Common myeloid progenitor, CD34-positive (primary cell): Measurements from ENCODE around the gene GAD2.

ENCODE experiments used
- CTCF ChIA-PET: fragments of 350-600 bp; sonication (Branson Sonifier 250); formaldehyde crosslinking; loops from one replicate; lab custom pipeline; 2021; ENCODE audit warnings: antibody characterized with exemption; lab: Charles Lee
- POLR2A ChIA-PET: fragments of 350-600 bp; sonication (Branson Sonifier 250); formaldehyde crosslinking; loops from one replicate; lab custom pipeline; 2021; ENCODE audit warnings: antibody characterized with exemption; lab: Charles Lee
- DNase-seq, 3 donors: peaks; one replicate each; pipeline versions ENCODE4 v3.0.0 to v3.0.0-alpha.2; 2013
- H3K27ac ChIP-seq, 2 experiments: 1 replicate in 1 of 2; 2 replicates in 1 of 2; pipeline ENCODE4 v1.7.0; 2013; ENCODE audit warnings: inconsistent platforms in 2 of 2, low read length in 2 of 2, mild to moderate bottlenecking in 2 of 2, low read depth in 1 of 2, moderate library complexity in 1 of 2; ENCODE audit not compliant: severe bottlenecking in 2 of 2, insufficient read depth in 1 of 2, poor library complexity in 1 of 2
- H3K27me3 ChIP-seq, 5 experiments: replicated peaks in 2 of 5; 1 replicate in 3 of 5; 2 replicates in 2 of 5; pipeline versions ENCODE4 v1.6.1 to v1.7.0; 2013; ENCODE audit warnings: low read length in 4 of 5, mild to moderate bottlenecking in 2 of 5, moderate library complexity in 2 of 5, inconsistent platforms in 1 of 5; ENCODE audit not compliant: insufficient read depth in 5 of 5, control insufficient read depth in 4 of 5
- H3K36me3 ChIP-seq, 4 experiments: 1 replicate in 2 of 4; 2 replicates in 2 of 4; pipeline versions ENCODE4 v1.6.1 to v1.7.0; 2013; ENCODE audit warnings: low read length in 3 of 4, control low read depth in 1 of 4, mild to moderate bottlenecking in 1 of 4; ENCODE audit not compliant: control insufficient read depth in 4 of 4, insufficient read depth in 4 of 4
- H3K4me1 ChIP-seq, 4 experiments: 1 replicate in 3 of 4; 2 replicates in 1 of 4; pipeline versions ENCODE4 v1.6.1 to v1.7.1; 2013; ENCODE audit warnings: low read length in 3 of 4, mild to moderate bottlenecking in 3 of 4, control low read depth in 1 of 4, inconsistent platforms in 1 of 4, moderate library complexity in 1 of 4; ENCODE audit not compliant: control insufficient read depth in 4 of 4, insufficient read depth in 4 of 4; ENCODE audit errors: control extremely low read depth in 1 of 4
- H3K4me3 ChIP-seq, 7 experiments: 1 replicate in 4 of 7; 2 replicates in 3 of 7; pipeline versions ENCODE4 v1.5.1 to v1.7.0; 2013; ENCODE audit warnings: mild to moderate bottlenecking in 7 of 7, low read length in 6 of 7, moderate library complexity in 6 of 7, inconsistent platforms in 2 of 7, low read depth in 2 of 7, control low read depth in 1 of 7; ENCODE audit not compliant: insufficient read depth in 4 of 7, control insufficient read depth in 1 of 7; ENCODE audit errors: extremely low read depth in 1 of 7
- H3K9me3 ChIP-seq, 5 experiments: 1 replicate in 4 of 5; 2 replicates in 1 of 5; pipeline versions ENCODE4 v1.6.1 to v1.7.1; 2013; ENCODE audit warnings: low read length in 4 of 5, mild to moderate bottlenecking in 2 of 5, inconsistent platforms in 1 of 5, low read depth in 1 of 5, moderate library complexity in 1 of 5; ENCODE audit not compliant: control insufficient read depth in 4 of 5, insufficient read depth in 2 of 5; ENCODE audit errors: control extremely low read depth in 1 of 5
- WGBS: methylation state at CpG from one replicate; pipeline ENCODE4 v1.1.5; 2013; ENCODE audit not compliant: insufficient coverage; 5-methylcytosine and 5-hydroxymethylcytosine counted together

Gene GAD2

DNA sequence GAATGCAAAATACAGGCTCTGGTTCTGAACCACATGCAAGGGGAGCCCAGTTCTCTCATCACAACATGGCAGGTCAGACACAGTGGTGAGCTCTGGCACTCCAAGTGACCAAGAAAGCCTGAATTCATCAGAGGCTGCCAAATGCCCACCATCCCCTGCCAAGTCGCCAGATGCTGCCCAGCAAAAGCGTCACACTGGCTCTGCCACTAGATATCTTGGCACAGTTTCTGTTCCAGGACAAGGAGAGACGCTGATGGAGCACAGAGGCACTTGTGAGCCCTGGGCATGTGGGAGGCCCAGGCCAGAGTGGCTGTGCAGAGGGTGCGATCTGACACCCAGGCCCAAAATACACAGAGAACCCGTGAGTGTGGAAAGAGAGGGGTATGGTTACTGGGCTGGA lies 57.8 kb downstream of the GAD2 start:
- ChIA-PET CTCF (no interaction called here), POLR2A (interaction anchor here (0.6 kb wide), 1 partner anchor 332 kb away, joined by 3 read pairs; no protein-coding TSS in a partner anchor)
- H3K4me1 ChIP-seq: no peaks in the 10 kb centered on the region
- WGBS: 96% methylated on average over 4 of the region's 5 CpGs
- H3K9me3 ChIP-seq: no peaks in the 10 kb centered on the region
- H3K4me3 ChIP-seq: no peak overlapping the region
- H3K36me3 ChIP-seq: no peaks in the 10 kb centered on the region
- H3K27me3 ChIP-seq: peaks cover 0 to 15% (median 2%) of the 10 kb centered on the region in 5 experiments
- H3K27ac ChIP-seq: no peak overlapping the region
- DNase-seq: no peak

DNA sequence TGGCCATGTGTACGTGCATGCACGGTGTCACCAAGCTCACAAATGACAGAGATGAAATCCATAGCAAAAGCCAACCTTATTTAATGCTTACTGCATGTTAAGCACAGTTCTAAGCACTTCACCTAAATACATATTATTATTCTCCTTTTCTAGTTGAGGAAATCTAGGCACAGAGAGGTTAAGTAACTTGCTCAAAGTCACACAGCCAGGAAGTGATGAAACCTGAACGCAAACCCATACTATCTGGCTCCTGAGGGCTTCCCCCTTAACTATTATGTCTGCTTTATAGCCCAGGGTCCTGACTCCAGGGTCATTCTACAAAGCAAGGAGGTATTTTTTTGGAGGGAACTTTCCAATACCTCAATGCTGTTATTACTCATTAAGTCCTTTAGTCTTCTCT lies 61.7 kb downstream of the GAD2 start:
- H3K4me1 ChIP-seq: no peaks in the 10 kb centered on the region
- no peak overlapping the region for H3K27ac ChIP-seq
- H3K27me3 ChIP-seq: peaks cover 0 to 2% (median 0%) of the 10 kb centered on the region in 5 experiments
- no peak for DNase-seq
- H3K36me3 ChIP-seq: no peaks in the 10 kb centered on the region
- H3K9me3 ChIP-seq: no peaks in the 10 kb centered on the region
- WGBS: 100% methylated on average over 1 of the region's 3 CpGs
- ChIA-PET CTCF (no interaction called here), POLR2A (no interaction called here)
- H3K4me3 ChIP-seq: no peak overlapping the region

DNA sequence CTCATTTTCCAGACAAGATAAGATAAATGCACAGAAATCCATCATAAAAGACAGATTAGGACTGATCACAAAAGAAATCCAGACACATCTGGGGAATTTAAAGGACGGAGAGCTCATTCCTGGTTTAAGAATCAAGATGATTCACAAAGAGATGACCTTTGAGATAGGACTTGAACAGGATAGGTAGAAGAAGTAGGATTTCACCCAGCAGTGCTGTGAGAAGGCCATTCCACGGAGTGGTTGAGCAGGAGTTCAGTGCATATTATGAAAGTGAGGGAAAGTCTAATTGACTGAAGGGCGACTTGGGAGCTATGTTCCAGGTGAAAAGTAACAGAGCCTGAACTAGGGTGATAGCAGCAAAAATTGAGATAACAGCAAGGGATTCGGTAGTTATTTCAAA lies 73.7 kb downstream of the GAD2 start:
- WGBS: 92% methylated on average over 4 of the region's 4 CpGs
- H3K36me3 ChIP-seq: no peaks in the 10 kb centered on the region
- ChIA-PET POLR2A (no interaction called here), CTCF (no interaction called here)
- no peak overlapping the region for H3K27ac ChIP-seq
- no peaks in the 10 kb centered on the region for H3K9me3 ChIP-seq
- peaks cover 4 to 10% (median 5%) of the 10 kb centered on the region in 5 experiments for H3K27me3 ChIP-seq
- no peaks in the 10 kb centered on the region for H3K4me1 ChIP-seq
- DNase-seq: no peak
- H3K4me3 ChIP-seq: no peak overlapping the region

DNA sequence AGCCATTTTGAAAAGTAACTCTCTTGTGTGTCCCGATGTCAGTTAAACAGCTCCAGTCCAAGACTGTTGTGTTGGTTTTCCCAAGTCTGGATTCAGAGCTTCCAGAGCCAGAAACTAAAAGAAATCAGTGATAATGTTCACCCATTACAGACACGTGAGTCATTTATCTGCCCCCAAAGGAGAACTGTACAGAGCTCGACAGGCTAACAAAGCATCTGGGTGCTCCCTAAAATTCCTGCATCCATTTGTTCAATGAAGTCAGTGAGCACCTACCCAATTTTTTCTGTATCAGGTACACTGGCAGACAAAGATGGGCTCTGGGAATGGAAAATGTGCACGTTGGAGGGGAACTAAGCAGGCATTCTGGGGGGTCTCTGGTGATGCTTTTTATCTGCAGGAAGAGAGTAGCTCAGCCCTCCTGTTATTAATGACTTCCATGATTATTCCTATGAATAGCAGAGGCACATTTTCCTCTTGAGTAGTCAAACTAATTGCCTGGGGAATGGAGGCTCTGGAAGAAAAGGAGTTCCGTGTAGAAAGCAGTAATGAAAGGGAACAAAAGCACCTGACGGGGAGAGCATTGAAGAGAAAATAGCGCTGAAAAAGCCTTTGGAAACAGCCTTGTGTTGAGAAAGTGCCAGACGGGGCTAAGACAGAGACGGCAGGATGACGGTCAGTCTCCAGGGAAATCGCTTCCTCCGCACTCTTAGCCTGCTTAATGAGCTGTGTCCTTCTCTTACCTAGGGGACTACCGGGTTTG lies 75.3 kb downstream of the GAD2 start:
- ChIA-PET CTCF (no interaction called here), POLR2A (no interaction called here)
- Histone ChIP-seq H3K4me3 (no peak overlapping the region), H3K4me1 (no peaks in the 10 kb centered on the region), H3K27me3 (peaks cover 4 to 10% (median 5%) of the 10 kb centered on the region in 5 experiments), H3K27ac (no peak overlapping the region), H3K36me3 (no peaks in the 10 kb centered on the region), H3K9me3 (peaks cover 0 to 2% (median 0%) of the 10 kb centered on the region in 5 experiments)
- no peak for DNase-seq
- 84% methylated on average over 11 of the region's 13 CpGs for WGBS

DNA sequence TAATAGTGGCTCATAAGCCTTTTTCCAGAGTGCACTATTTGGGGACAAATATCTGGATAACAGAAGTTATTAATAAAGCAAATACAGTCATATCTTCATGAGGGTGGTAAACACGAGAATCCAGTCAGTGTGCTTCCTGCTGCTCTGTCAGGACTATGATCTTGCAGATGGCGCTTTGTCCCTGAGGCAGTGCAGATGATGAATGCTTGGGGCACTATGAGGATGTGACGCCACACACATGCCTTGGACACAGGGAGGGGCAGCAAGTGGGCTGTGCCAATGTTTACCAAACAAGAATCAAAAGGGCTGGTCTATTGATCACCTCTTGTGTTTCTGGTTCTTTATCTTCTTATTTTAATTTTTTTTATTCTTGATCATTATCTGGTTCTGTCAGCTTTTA lies 79.8 kb downstream of the GAD2 start:
- peaks cover 0 to 5% (median 0%) of the 10 kb centered on the region in 5 experiments for H3K27me3 ChIP-seq

DNA sequence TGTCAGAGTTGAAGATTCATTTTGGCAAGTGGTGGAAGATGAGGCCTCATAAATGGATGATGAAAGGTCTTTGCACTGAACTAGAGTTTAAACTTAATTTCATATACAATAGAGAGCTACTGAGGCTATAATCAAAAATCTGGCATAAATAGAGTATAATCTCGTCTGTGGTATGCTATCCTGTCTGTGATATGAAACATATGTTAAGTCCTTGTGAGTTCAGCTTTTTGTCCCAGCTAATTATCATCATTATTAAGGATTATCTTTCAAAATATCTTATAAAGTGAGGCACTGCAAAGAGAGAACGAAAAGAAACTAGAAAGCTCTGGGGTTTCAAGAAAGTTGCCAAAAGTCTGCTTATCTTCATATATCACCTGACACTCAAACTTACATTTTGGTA lies 83.4 kb downstream of the GAD2 start:
- Histone ChIP-seq H3K27me3 (peaks cover 0 to 2% (median 0%) of the 10 kb centered on the region in 5 experiments), H3K36me3 (no peaks in the 10 kb centered on the region), H3K9me3 (peaks cover 0 to 2% (median 0%) of the 10 kb centered on the region in 5 experiments), H3K4me1 (no peaks in the 10 kb centered on the region), H3K27ac (no peak overlapping the region), H3K4me3 (no peak overlapping the region)
- WGBS: no CpG with 5 or more reads among the region's 2 CpGs
- ChIA-PET CTCF (no interaction called here), POLR2A (no interaction called here)
- no peak for DNase-seq

More for the DNA sequence above, 79.8 kb downstream of the GAD2 start:
- CTCF ChIA-PET: no interaction called here
- POLR2A ChIA-PET: no interaction called here
- Histone ChIP-seq H3K4me1 (no peaks in the 10 kb centered on the region), H3K27ac (no peak overlapping the region), H3K36me3 (no peaks in the 10 kb centered on the region), H3K4me3 (no peak overlapping the region), H3K9me3 (peaks cover 0 to 2% (median 0%) of the 10 kb centered on the region in 5 experiments)
- DNase-seq: no peak
- 97% methylated on average over 3 of the region's 3 CpGs for WGBS

DNA sequence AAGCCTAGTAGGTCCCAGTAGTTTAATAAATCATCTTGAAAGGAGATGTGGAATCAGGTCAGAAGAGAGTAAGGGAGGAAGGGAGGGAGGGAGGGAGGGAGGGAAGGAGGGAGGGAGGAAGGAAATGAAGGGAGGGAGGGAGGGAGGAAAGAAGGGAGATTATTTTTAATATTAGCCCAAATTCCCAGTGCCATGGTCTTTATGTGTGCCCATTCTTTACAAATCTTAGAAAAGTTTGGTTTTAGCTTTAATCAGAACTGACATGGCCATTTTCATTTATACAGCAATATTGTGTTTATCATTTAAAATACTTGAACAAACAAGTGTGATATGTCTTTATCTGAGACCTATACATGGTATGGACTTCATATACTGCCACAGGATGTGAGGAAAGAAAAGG lies 86.8 kb downstream of the GAD2 start:
- Histone ChIP-seq H3K27me3 (peaks cover 0 to 6% (median 0%) of the 10 kb centered on the region in 5 experiments), H3K36me3 (no peaks in the 10 kb centered on the region), H3K9me3 (no peaks in the 10 kb centered on the region), H3K4me3 (no peak overlapping the region), H3K27ac (no peak overlapping the region), H3K4me1 (no peaks in the 10 kb centered on the region)
- no peak for DNase-seq
- ChIA-PET POLR2A (no interaction called here), CTCF (no interaction called here)
